GM19467 (cell line): Measurements from ENCODE around the gene JPT2.
"Not testable (repeated sequence)": the region's sequence is repeated elsewhere in the genome, so short reads cannot be mapped to it uniquely, and the experiment has no call there.

ENCODE experiments used
- ATAC-seq: cut with Tn5 transposase; IDR thresholded peaks from one replicate; pipeline ENCODE4 v1.9.1; 2021; ENCODE audit warnings: mild to moderate bottlenecking, moderate library complexity; ENCODE audit not compliant: unreplicated experiment

JPT2 gene

DNA sequence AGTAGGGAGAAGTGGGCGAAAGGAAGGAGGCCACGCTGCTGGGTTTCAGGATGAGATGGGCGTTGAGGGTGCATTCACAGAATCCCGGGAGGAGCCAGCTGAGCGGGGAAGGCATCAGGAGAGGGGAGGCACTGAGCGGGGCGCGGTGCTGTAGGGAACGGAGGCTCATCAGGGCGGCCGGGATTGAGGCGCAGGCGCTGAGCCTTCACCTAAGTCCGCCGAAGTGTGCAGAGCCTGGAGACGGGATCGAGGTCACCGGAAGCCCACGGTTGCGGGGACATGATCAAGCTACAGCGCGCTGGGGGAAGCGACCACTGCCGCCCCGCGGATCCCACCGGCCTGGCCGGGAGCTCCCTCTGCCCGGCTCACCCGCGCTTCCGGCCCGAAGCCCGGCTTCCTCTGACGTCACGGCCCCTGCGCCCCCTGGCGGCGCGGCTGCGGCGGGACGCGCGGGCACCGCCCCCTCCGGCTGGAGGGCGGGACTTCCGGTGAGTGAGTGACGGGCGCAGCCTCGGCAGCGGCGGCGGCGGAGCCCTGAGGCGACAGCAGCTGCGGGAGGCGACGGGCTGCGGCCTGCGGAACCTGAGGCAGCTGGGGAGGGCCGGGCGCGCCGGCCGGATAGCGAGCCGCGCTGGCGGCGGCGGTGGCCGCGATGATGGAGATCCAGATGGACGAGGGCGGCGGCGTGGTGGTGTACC is 27.8 kb downstream of the JPT2 start, which contains the start of gene MAPK8IP3:
Gene MAPK8IP3 (plus strand): TSS at position 508 of the 698 bp plus-strand sequence. CDS start 145 bp downstream, at position 653.
- peak; percentile 74 for ATAC-seq

DNA sequence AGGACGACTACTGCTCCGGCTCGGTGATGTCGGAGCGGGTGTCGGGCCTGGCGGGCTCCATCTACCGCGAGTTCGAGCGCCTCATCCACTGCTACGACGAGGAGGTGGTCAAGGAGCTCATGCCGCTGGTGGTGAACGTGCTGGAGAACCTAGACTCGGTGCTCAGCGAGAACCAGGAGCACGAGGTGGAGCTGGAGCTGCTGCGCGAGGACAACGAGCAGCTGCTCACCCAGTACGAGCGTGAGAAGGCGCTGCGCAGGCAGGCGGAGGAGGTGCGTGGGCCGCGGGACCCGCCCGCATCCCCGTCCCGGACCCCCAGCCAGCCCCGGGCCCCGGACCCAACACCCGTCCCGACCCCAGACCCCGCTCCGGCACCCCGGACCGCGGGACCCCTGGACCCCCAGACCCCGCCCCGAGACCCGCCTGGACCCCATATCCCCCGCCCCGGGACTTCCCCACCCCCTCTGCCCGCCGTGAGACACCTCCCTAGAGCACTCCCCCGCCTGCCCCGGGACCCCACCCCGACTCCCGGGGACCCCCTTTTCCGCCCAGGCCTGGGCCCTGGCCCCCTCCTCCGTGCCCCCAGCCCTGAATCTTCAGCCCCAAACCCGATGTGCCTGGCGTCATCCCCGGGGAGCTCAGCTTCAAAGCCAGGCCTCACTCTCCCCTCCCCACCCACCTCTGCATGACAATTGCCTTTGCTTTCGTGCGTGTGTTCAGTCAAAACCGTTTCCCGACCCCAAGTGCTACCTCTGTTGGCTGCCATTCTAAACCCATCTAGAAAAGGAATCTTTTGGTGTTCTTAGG is 28.5 kb downstream of the JPT2 start:
- ATAC-seq: peak; percentile 1

DNA sequence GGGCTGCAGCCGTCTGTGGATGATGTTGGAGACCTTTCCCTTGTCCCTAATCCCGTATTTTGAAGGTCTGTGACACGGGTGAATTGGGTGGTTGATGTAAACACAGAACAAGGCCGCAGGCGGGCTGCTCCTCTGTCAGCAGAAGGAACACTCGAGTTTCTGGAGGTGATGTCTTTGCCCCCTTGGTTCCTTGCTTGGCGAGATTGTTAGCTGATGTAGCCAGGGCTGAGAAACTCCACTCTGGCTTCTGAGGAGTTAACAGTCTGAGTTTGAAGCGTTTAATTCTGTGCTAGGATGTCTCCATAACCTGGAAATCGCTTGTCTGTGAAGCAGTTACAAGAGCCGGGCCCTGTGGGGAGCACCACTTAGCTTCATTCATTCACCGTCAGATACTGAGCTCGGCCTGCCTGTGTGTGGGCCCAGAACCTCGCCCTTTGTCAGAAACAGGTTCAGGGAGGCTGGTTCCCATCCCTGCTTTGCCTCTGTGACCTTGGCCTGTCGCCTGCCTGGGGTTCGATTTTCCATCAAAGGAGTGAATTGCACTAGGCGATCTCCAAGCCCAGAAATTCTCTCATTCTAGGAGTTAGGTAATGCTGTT is 29.2 kb downstream of the JPT2 start:
- ATAC-seq: no peak

DNA sequence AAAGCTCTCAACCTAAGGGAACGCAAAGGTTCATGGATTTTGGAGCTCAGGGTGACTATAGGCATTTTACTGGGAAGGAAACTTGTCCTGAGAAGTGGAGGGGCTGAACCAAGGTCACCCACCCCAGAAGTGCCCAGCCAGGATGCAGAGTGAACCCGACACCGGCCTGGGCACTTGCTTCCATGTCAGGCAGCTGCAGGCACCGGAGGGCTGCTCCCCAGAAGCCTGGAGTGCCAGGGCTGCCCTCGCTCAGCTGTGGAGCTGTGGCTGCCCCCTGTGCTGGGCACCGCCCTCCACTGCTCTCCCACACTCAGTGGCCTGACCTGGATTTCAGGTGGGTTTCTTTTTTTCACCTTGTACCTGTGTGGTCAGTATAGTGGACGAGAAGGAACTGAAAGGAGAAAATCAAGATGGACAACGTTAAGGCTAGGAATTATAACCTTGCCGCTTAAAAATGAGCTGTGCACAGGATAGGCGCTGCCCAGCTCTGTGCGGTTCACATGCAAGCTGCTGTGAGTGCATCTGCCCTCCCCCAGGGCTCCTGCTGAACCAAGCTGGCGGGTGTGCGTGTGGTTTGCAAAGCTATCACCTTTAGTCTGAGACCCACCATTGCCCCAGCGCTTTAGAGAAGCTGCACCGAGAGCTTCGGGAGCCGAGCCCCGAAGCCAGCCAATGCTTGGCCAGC is 30.1 kb downstream of the JPT2 start:
- no peak for ATAC-seq

GRCh38 chr16:1708768-1709180 is 30.7 kb downstream of the JPT2 start:
- ATAC-seq: no peak

GRCh38 chr16:1709356-1709755 is 31.3 kb downstream of the JPT2 start:
- no peak for ATAC-seq

DNA sequence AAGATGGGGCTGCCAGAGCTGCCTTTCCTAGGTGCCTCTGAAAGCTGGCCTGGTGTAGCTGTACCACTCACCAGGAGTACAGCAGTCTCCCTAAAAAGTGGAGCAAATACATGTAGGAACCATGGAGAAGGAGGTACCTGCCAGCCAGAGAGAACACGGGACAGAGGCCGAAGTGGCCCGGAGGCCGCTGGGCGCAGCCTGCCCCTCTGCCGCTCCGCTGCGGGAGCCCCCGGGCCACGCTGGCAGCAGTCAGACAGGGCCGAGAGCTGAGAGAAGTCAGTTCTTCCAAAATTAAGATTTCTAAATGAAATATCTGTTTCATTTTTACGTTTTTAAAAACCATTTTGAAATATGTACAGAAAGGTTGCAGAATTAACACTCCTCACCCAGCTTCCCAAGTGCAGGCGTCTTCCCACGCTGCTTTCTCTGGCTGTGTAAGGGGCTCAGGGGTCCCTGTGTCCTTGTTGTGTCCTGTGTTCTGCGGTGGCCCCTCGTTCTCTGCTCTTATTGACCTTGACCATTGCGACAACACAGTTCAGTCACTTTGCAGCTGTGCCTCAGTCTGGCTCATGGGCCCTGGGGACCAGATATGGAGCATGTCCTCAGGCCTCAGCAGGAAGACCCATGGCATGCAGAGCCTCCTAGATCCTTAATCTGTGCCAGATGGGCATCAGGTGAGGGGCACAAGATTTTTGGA is 32.9 kb downstream of the JPT2 start:
- ATAC-seq: no peak

GRCh38 chr16:1712791-1713261 is 34.7 kb downstream of the JPT2 start:
- ATAC-seq: no peak

- ATAC-seq: no peak
Observed at GRCh38 chr16:1713331-1713730, 35.3 kb downstream of the JPT2 start.

DNA sequence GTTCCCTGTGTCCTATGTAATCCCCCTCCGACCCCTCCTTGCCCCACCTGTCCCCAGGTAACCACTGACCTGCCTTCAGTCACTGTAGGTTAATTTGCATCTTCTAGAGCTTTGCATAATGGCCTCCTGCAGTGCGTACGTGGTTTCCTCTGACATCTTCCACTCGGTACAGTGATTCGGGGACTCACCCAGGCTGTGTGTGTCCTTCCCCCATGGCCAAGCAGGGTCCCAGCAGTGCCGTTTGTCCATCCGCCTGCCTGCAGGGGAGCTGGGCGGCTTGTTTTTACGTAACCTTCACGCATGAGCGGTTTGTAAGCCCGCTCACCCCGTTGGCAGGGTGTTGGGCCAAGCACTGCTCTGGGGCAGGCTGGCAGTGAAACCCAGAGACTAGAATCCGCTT is 35.9 kb downstream of the JPT2 start:
- no peak for ATAC-seq

DNA sequence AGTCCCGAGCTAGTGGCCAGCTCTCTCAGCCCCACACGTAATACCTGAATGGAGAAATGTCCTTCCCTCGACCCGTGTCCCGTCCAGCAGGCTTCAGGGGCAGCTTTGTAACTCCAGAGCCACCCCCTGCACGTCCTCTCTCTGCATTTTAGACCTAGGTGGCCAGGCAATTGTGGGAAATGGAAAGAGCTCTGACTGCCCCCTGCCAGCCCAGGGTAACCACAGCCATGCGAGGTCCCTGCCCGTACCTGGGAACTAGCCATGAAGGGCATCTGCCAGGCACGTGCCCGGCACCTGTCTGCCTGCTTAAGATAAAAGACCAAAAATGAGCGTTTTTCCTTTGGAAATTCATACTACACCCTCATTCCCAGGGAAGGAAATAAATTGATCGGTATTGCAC is 37.1 kb downstream of the JPT2 start:
- ATAC-seq: no peak

DNA sequence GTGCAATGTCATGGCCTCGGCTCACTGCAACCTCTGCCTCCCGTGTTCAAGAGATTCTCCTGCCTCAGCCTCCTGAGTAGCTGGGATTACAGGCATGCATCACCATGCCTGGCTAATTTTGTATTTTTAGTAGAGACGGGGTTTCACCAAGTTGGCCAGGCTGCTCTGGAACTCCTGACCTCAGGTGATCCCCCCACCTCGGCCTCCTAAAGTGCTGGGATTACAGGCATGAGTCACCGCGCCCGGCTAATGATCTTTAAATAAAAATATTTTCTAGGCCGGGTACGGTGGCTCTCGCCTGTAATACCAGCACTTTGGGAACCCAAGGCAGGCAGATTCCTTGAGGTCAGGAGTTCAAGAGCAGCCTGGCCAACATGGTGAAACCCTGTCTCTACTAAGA is 40.2 kb downstream of the JPT2 start:
- ATAC-seq: not testable (repeated sequence)

GRCh38 chr16:1719559-1720229 is 41.6 kb downstream of the JPT2 start:
- ATAC-seq: not testable (repeated sequence)

- ATAC-seq: no peak
Observed at GRCh38 chr16:1721372-1721771, 43.3 kb downstream of the JPT2 start.

- no peak for ATAC-seq
Observed at GRCh38 chr16:1723450-1724147, 45.5 kb downstream of the JPT2 start.

GRCh38 chr16:1724491-1724890 is 46.4 kb downstream of the JPT2 start:
- ATAC-seq: no peak

DNA sequence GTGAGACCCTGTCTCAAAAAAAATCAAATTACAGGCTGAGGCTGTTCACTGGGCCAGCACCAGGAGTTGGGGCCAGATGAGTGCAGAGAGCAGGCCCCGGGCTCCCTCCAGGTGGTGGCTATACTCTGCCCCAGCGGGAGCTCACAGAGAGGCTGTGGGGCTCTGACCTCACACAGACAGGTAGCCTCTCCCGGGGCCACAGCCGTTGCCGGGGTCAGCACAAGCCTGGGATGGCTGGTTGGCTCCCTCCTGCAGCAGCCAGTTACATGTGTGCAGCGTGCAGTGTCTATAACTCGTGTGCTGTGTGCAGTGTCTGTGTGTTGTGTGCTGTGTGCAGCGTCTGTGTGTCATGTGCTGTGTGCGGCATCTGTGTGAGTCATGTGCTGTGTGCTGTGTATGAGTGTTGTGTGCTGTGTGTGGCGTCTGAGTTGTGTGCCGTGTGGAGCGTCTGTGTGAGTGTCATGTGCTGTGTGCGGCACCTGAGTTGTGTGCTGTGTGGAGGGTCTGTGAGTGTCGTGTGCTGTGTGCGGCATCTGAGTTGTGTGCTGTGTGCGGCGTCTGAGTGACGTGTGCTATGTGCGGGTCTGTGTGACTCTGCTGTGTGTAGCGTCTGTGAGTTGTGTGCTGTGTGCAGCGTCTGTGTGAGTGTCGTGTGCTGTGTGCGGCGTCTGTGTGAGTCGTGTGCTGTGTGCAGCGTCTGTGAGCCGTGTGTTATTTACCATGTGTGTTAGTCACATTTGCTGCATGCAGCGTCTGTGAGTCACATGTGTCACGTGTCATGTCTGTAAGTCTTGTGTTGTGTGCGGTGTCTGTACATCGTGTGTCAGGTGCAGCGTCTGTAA is 48.8 kb downstream of the JPT2 start:
- no peak for ATAC-seq
